Measurements from ENCODE around the gene ZNF668.

DNA sequence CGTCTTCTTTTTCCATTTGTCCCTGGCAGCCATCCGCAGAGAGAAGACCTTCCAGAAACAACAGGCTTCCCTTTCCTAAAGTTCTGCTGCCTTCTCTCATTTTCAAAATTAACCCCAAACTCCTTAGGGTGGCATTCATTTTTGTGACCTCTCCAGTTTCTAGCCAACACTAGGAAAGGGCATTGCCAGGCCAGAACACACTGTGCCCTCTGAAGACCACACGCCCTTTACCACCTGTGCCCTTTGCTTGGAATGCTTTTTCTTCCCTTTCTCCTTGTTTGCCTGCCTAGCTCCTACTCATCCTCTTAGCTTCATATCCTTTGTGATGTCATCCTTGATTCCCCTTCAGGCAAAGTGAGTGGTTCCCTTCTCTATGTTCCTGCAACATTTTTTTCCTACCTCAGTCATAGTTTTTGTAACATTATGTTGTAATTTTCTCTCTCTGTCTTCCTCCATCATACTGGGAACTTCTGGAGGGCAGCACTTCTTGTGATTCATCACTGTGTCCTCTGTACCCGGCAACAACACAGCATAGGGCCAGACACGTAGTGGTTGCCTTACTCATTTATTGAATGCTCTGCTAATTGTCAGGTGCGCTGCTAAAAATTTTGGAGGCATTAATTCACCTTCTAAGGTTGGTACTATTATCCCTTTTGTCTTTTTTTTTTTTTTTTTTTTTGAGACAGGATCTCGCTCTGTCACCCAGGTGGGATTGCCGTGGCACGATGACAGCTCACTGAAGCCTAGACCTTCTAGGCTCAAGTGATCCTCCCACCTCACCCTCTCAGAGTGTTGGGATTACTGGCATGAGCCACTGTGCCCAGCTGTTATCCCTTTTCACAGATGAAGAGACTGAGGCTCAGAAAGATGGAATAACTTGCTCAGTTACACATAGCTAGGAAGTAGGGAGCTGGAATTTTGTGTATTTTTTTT, 44.4 kb upstream of the ZNF668 start:
- TF ChIP-seq SUZ12 (IDR thresholded peaks at IDR 0.05; ENCODE audit: extremely low read depth, insufficient read depth, insufficient read length) (no peak), ZNF274 (IDR thresholded peaks at IDR 0.05; ENCODE audit: low read depth, low read length) (no peak)
